ENCODE measurements around the gene INTS7.

Gene INTS7

DNA sequence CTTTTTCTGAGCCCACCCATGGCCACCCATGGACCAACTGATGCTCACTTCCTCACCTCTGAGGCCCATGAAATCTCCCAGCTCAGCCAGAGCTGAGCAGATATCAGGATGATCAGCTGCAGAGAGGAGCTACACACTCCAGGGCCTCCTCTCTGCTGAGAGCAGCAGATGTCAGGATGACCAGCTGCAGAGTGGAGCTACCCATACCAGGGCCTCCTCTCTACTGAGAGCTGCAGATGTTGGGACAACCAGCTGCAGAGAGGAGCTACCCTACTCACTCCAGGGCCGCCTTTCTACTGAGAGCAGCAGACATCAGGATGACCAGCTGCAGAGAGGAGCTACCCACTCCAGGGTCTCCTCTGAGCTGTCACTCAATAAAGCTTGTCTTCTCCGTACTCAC, 133.4 kb downstream of the INTS7 start:
- no peak for DNase-seq

DNA sequence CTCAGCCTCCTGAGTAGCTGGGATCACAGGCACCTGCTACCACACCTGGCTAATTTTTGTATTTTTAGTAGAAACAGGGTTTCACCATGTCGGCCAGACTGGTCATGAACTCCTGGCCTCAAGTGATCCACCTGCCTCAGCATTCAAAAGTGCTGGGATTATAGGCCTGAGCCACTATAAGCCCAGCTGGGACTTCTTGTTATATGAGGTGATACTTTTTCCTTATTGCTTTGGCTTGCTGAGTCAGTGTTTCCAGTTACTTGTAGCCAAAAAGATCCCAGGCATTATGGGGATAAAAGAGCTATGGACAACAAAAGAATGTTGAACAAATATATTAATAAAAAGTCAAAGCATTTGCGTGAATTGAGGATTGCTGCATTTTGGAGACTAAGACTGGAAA, 134.9 kb downstream of the INTS7 start:
- DNase-seq, result no peak

DNA sequence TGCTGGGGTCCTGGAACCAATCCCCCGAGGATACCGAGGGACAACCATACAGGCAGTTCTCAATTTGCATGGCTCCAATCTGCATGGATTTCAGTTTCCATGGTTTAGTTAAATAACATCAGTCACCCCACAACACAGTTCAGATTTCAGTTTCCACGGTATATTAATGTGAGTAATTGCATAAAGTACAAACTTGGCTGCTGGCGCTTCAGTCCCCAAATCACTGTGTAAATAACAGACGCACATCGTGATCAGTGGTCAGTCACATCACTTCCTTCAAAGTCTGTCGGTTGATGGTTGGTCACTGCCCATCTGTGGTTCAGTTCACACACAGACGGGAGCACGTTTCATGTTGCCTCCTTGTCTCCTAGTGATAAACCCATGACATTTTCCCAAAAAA, 138.4 kb downstream of the INTS7 start:
- no peak for DNase-seq

DNA sequence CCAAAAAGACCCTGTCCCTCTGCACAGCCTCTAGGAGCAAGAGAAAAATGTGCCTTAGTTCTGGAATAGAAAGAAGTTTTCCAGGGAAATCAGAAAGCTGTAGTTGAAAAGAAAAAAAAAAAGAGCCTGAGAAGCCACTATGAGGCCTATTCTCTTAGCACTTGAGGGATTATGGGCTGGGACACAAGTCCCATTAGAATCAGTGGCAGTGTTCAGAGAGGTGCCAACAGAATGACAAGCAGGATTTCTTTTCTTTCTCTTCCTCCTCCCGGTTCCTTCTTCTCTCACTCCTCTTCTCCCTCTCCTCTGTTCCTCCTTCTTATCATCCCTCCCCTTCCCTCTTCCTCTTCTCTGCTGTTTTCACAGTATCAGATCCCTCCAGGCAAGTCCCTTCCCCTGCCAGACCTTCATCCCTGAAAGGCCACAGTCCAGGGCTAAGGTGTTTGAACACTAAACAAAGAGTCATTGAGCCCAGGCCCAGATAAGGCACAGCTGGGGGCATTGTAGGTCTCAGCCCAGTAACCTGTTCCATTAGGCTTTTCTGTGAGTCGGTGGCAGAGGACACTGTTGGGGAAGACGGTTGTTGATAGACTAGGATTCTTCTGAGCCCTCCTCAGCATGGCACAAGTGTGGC, 140.1 kb downstream of the INTS7 start:
- no peak for DNase-seq

DNA sequence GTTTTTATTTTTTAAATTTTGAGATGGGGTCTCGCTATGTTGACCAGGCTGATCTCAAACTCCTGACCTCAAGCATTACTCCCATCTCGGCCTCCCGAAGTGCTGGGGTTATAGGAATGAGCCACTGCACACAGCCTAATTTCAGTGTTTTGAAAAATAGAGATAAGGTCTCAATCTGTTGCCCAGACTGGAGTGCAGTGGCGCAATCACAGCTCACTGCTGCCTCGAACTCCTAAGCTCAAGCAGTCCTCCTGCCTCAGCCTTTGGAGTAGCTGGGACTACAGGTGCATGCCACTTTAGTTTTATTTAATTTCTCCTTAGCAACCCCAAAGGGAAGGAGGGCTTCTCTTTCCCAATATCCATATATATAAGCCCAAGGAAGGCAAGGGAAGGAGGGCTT, 141.0 kb downstream of the INTS7 start:
- DNase-seq, result no peak

DNA sequence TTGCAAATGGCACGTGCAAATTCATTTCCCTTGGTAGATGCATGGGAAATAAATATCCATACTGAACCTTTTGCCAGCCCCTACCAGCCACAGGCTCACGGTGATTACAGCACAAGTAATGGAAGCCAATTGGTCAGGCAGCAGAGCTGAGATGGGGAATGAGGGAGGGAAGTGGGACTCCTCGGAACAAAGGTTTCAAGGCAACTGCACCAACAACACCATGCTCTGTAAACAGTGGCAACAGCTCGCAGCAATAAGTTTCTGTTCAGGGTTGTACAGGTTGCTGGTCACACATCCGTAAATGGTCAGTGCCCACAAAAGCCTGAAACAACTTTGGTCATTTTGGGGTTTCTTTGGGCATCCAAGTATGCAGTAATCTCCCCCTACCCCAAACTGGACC, 142.1 kb downstream of the INTS7 start:
- no peak for DNase-seq

DNA sequence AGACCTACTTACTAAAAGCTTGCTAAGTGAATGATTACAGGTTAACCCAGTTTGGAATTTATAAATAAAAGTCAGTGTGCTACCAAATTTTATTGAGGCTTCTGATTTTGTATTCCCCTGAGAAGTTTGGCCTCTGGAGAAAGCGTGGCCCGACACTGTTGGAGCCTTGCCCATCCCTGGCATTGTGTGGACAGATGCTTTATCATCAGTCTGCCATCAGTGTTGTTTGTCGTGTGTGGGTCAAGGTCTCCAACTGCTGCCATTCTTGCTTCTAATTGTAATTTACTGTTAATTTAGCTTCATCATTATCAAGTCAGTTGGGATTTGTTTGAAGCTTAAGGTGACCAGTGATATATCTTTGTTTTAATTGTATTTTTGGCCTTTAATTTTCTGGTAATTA, 142.8 kb downstream of the INTS7 start:
- DNase-seq, result no peak

DNA sequence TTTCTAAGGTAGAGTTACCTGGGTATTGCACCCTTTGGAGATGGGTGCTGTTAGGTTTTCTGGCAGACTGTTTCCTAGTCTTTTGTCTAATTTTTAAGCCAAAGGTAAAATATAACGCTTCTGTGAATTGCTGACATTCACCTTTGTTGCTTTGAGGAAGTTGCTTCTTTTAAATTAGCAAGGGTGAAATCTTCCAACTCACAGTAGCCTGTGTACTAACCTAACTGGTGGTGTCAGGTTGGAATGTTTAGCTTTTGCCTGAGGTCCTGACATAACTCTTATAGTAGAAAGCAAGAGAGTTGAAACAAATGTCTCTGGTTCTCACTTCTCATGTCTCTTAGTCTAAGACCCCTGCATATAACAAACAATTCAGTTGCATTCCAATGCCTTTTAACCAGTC, 143.6 kb downstream of the INTS7 start:
- no peak for DNase-seq

Data from activated T-cell treated with anti-CD3 and anti-CD28 coated beads, Interleukin-2, amount 50 U/mL, for 48 hours (primary cell).